NCI-H774 (cell line): ENCODE measurements around the gene PIN1.

Experiments used
- DNase-seq: peaks from one replicate; lab custom pipeline; 2025; lab: John Stamatoyannopoulos, UW

The PIN1 gene

GRCh38 chr19:9857076-9857721, 22.1 kb downstream of the PIN1 start:
- DNase-seq: no peak

- DNase-seq: no peak
Observed at GRCh38 chr19:9857920-9858746, 23.0 kb downstream of the PIN1 start.

- DNase-seq: no peak
Observed at GRCh38 chr19:9858766-9859165, 23.6 kb downstream of the PIN1 start.

GRCh38 chr19:9860407-9860806, 25.3 kb downstream of the PIN1 start:
- no peak for DNase-seq

GRCh38 chr19:9861503-9861902, 26.4 kb downstream of the PIN1 start:
- DNase-seq: no peak

GRCh38 chr19:9862938-9863337, 27.8 kb downstream of the PIN1 start:
- DNase-seq: no peak

- no peak for DNase-seq
Observed at GRCh38 chr19:9863759-9864158, 28.6 kb downstream of the PIN1 start.

GRCh38 chr19:9865732-9866501, 30.8 kb downstream of the PIN1 start:
- DNase-seq: no peak

- no peak for DNase-seq
Observed at GRCh38 chr19:9868983-9869617, 34.0 kb downstream of the PIN1 start.

- DNase-seq: peak; percentile 48
Observed at GRCh38 chr19:9871626-9872338, 36.7 kb downstream of the PIN1 start.

- no peak for DNase-seq
Observed at GRCh38 chr19:9872618-9873242, 37.6 kb downstream of the PIN1 start.

GRCh38 chr19:9875031-9875627, 40.0 kb downstream of the PIN1 start:
- no peak for DNase-seq

GRCh38 chr19:9875796-9876195, 40.7 kb downstream of the PIN1 start:
- DNase-seq: no peak

- no peak for DNase-seq
Observed at GRCh38 chr19:9877780-9878510, 42.8 kb downstream of the PIN1 start.

GRCh38 chr19:9878511-9879196, 43.5 kb downstream of the PIN1 start:
- DNase-seq: no peak

- no peak for DNase-seq
Observed at GRCh38 chr19:9881720-9882119, 46.6 kb downstream of the PIN1 start.

GRCh38 chr19:9883231-9883758, 48.2 kb downstream of the PIN1 start:
- DNase-seq: no peak

- DNase-seq: no peak
Observed at GRCh38 chr19:9883764-9884163, 48.6 kb downstream of the PIN1 start.

- no peak for DNase-seq
Observed at GRCh38 chr19:9885077-9885552, 50.0 kb downstream of the PIN1 start.
